Kidney (tissue), 14 donors: ENCODE data around the gene ALDH1A2. TPM values are rescaled to one million over a fixed set of nuclear protein-coding genes. Genes with fewer than 3 reads are reported as not detected.

ENCODE experiments used
- DNase-seq, 5 donors: peaks; one replicate each; pipeline ENCODE4 v3.0.0-alpha.2; 2013 to 2020
- FAIRE-seq: peaks from 2 replicates; lab custom pipeline; 2012; peaks lifted over from hg19 to GRCh38; lab: Jason Lieb, UNC
- H3K27ac ChIP-seq, 2 donors: one replicate each; pipeline ENCODE4 v1.7.0; 2013; ENCODE audit warnings: low read depth in 2 of 2, low read length in 2 of 2, inconsistent platforms in 1 of 2
- H3K27me3 ChIP-seq: one replicate; pipeline ENCODE4 v1.7.1; 2013; ENCODE audit warnings: low read length, inconsistent platforms; ENCODE audit not compliant: control insufficient read depth, insufficient read depth
- H3K36me3 ChIP-seq, 3 donors: one replicate each; pipeline versions ENCODE4 v1.7.0 to v1.7.1; 2013; ENCODE audit warnings: low read length in 3 of 3, control low read depth in 1 of 3, inconsistent platforms in 1 of 3; ENCODE audit not compliant: insufficient read depth in 3 of 3, control insufficient read depth in 2 of 3
- H3K4me1 ChIP-seq, 3 donors: one replicate each; pipeline versions ENCODE4 v1.7.0 to v1.7.1; 2013; ENCODE audit warnings: low read length in 3 of 3, inconsistent platforms in 1 of 3, low read depth in 1 of 3; ENCODE audit not compliant: control insufficient read depth in 2 of 3, insufficient read depth in 2 of 3
- H3K4me3 ChIP-seq, 3 donors: one replicate each; pipeline versions ENCODE4 v1.7.0 to v1.8.1; 2013; ENCODE audit warnings: low read length in 3 of 3, control low read depth in 1 of 3, inconsistent platforms in 1 of 3
- H3K9ac ChIP-seq, 3 donors: one replicate each; pipeline versions ENCODE4 v1.7.0 to v1.7.1; 2013; ENCODE audit warnings: low read length in 3 of 3, control low read depth in 1 of 3, inconsistent platforms in 1 of 3
- H3K9me3 ChIP-seq, 3 donors: one replicate each; pipeline versions ENCODE4 v1.7.0 to v1.7.1; 2013; ENCODE audit warnings: low read length in 3 of 3, control low read depth in 1 of 3, inconsistent platforms in 1 of 3; ENCODE audit not compliant: control insufficient read depth in 2 of 3, insufficient read depth in 1 of 3
- CTCF ChIP-seq: IDR thresholded peaks from 3 replicates; pipeline ENCODE4 v1.5.1; 2012; ENCODE audit warnings: mild to moderate bottlenecking, moderate library complexity, borderline replicate concordance; ENCODE audit not compliant: insufficient read depth; ENCODE audit errors: extremely low read depth
- intact Hi-C: fragments of 100-400 bp; cut with DNase I; formaldehyde crosslinking; loops from one replicate; pipeline ENCODE4 v1.11.1; 2022
- polyA plus RNA-seq: library from polyadenylated mRNA; stranded (reverse); fragments of 350-450 nt; fragmentation: Illumina TruSeq; extraction: RNeasy Lipid Tissue Mini Kit (QIAGEN cat#74804); gene quantifications from one replicate; pipeline ENCODE4 v1.2.3, GENCODE V29; 2014; ENCODE audit warnings: low read depth, low replicate concordance; ENCODE audit not compliant: insufficient read depth
- total RNA-seq: library from RNA; stranded (reverse); fragmentation: NEBNext Ultra II Directional; extraction: Animal tissue kit (Norgen Biotek cat#: 25700); gene quantifications from one replicate; pipeline ENCODE4 v1.2.1, GENCODE V29; 2021
- donor health status: control.
- donor health status: control.
- donor health status: control.
- donor health status: control.
- donor health status: control.
- donor health status: DM: yes; HTN: yes; CAD: no.
- donor health status: Normal renal cell carcinoma (clear cell type).

ALDH1A2 gene
- total and polyA plus RNA-seq, 2 donors from 2014 or later, result 24.4 to 113 TPM

- FAIRE-seq, result no peak
- Histone ChIP-seq H3K27ac (no peak overlapping the region), H3K9ac (no peak overlapping the region), H3K4me3 (no peak overlapping the region), H3K36me3 (no peaks in the 10 kb centered on the region), H3K4me1 (no peaks in the 10 kb centered on the region), H3K9me3 (peaks cover 0 to 11% (median 0%) of the 10 kb centered on the region in 3 donors), H3K27me3 (no peaks in the 10 kb centered on the region)
- no peak for DNase-seq
- intact Hi-C loops, result no loop called here
- TF ChIP-seq CTCF, result no peak
Measured at GRCh38 chr15:58019503-58020376, 45.8 kb downstream of the ALDH1A2 start.

- FAIRE-seq, result no peak
- Histone ChIP-seq H3K9me3 (peaks cover 0 to 6% (median 0%) of the 10 kb centered on the region in 3 donors), H3K27ac (no peak overlapping the region), H3K4me3 (no peak overlapping the region), H3K4me1 (no peaks in the 10 kb centered on the region), H3K9ac (no peak overlapping the region), H3K36me3 (no peaks in the 10 kb centered on the region), H3K27me3 (no peaks in the 10 kb centered on the region)
- no peak for DNase-seq
- intact Hi-C loops, result no loop called here
- no peak for TF ChIP-seq CTCF
Measured at GRCh38 chr15:58017869-58018268, 47.6 kb downstream of the ALDH1A2 start.

GRCh38 chr15:58016581-58017175, 48.8 kb downstream of the ALDH1A2 start:
- intact Hi-C loops, result no loop called here
- Histone ChIP-seq H3K9ac (no peak overlapping the region), H3K4me1 (no peaks in the 10 kb centered on the region), H3K27ac (no peak overlapping the region), H3K4me3 (no peak overlapping the region), H3K27me3 (no peaks in the 10 kb centered on the region), H3K36me3 (no peaks in the 10 kb centered on the region), H3K9me3 (no peaks in the 10 kb centered on the region)
- FAIRE-seq, result peak; percentile 66
- DNase-seq, result no peak
- TF ChIP-seq CTCF, result no peak
